GM12801 (cell line): ENCODE measurements around the gene MMP14.

Source experiments
- TF ChIP-seq, protein P1 (sequence below): IDR thresholded peaks from one replicate; pipeline ENCODE4 v1.5.1; 2011; ENCODE audit warnings: control low read depth; ENCODE audit not compliant: insufficient read length; ENCODE audit errors: extremely low read depth

MMP14 gene

DNA sequence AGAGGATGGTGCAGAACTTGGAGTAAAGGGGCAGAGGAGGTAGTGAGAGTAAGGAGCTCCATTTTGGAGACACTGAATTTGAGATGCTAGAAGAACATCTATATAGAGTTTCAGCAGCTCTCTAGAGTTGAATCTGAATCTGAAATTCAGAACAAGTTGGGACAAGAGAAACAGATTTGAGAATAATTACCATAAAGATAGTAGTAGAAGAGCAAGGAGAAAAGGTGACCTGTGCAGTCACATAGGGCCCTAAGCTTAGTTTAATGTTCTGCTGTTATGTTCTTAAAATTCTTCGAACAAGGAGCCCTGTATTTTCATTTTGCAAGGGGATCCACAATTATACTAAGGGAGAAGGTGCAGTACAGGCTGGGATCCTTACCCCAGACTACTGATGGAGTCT is 54.0 kb downstream of the MMP14 start:
- TF ChIP-seq, protein P1, sequence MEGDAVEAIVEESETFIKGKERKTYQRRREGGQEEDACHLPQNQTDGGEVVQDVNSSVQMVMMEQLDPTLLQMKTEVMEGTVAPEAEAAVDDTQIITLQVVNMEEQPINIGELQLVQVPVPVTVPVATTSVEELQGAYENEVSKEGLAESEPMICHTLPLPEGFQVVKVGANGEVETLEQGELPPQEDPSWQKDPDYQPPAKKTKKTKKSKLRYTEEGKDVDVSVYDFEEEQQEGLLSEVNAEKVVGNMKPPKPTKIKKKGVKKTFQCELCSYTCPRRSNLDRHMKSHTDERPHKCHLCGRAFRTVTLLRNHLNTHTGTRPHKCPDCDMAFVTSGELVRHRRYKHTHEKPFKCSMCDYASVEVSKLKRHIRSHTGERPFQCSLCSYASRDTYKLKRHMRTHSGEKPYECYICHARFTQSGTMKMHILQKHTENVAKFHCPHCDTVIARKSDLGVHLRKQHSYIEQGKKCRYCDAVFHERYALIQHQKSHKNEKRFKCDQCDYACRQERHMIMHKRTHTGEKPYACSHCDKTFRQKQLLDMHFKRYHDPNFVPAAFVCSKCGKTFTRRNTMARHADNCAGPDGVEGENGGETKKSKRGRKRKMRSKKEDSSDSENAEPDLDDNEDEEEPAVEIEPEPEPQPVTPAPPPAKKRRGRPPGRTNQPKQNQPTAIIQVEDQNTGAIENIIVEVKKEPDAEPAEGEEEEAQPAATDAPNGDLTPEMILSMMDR, result no peak

DNA sequence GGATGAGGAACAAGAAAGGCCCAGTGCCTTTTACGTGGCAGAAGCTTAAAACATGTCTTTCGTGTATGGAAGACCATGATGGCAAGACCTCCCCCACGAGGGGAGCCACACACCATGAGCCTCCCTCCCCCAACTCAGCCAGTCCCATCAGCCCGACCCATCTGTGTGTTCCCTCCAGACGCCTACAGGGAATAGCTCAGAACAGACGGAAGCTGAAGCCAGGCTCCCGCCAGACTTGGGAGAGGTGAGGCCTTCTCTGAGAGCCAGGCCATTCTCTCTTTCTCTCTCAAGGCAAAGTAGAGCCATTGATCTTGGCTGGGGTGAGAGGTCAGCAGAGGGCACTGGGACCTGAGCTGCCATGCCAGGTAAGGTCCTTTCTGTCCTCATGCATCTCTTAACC is 56.1 kb downstream of the MMP14 start:
- TF ChIP-seq, protein P1, result no peak

DNA sequence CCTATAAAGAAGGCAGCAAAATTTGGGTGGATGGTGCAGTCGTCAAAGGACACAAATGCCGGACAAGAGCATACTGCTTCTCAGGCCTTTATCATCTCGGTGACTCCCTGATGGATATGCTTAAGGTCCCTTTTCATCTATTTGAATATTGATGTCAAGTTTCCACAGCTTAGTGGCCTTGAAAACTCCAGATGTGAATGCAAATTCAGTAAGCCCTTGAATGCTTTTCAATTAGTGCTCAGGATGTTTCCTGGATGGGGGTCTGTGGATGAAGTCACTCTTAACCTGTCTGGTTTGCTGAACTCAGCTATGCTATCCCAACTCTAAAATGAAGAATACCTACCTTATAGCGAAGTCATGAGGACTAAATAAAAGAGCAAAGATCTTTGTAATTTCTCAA is 57.3 kb downstream of the MMP14 start:
- TF ChIP-seq, protein P1, result no peak

DNA sequence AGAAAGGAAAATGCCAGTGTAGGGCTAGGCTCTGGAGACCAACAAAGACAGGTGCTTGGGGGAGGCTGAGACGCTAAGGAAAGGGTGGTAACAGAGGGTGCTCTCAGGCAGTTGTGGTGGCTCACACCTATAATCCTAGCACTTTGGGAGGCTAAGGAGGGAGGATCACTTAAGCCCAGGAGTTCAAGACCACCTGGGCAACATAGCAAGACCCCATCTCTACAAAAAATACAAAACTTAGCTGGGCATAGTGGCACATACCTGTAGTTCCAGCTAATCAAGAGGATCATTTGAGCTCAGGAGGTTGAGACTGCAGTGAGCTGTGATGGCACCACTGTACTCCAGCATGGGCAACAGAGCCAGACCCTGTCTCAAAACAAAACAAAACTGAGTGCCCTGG is 59.0 kb downstream of the MMP14 start:
- TF ChIP-seq, protein P1, result no peak

DNA sequence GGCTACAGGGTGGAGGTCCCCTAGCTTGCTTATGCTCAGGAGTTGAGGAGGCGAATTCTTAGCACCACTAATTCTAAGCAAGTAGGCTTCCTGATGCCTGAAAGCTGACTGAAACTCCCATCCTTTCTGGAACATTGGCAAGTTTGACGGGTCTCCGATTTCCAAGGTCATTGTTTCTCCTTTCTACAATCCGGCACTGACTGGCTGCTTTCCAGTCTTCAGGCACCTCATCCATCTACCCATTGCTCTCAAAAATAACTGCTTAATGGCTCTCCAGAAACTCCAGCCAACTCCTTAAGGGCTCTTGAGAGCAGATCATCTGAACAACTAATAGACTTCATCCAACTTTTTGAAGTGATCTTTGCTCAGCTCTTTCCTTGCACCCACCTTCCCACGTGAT is 60.0 kb downstream of the MMP14 start:
- TF ChIP-seq, protein P1, result no peak

DNA sequence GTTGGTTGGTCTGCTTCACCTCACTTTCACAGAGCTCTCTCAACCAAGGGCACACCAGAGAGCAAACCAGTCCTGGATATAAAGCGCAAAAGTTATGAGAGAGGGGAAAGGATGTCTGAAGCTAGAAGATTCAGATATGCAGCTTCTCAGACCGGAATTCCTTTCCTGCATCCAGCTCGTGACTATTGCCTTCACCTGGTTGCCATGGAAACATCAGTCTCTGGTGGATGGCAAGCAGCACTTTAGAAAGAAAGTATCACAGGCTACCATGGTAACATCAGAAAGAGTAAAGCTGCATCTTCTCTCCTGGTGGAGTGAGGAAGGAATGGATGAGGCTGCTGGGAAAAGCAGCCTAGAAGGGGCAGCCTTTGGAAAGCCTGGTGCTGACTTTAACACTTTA is 60.4 kb downstream of the MMP14 start:
- TF ChIP-seq, protein P1, result no peak

DNA sequence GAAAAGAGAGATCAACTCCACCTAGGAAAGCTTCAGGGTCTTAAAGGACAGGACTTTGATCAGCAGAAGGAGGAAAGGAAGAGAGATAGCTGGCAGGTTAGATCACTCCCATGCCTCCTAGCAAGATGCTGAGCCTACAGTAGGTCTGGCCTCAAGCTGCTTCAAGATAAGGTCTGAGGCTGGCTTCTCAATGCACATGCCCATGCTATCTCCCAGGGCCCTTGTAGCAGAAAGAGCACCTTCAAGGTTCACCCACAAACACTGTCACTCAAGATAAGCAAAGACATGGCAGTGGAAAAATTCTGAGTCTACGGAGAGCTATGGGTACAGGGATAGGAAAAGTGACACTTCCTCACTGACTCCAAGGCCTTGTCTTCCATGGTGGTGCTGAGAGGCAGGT is 61.0 kb downstream of the MMP14 start:
- TF ChIP-seq, protein P1, result no peak
